Measurements from ENCODE around the gene SERTAD2. TPM values are rescaled to one million over a fixed set of nuclear protein-coding genes. Genes with fewer than 3 reads are reported as not detected.
A peak's percentile ranks its signal among the peaks of the same experiment; 100 is the strongest.

The SERTAD2 gene
- total RNA-seq, 2 experiments from 2014 or later = 50.5 to 54.1 TPM

- Mint-ChIP-seq H3K27me3 (no peaks in the 10 kb centered on the region), H3K9me3 (no peaks in the 10 kb centered on the region), H3K4me3 (peak overlapping the region; percentile 47), H3K4me1 (ENCODE audit: low read depth) (peaks cover 76% of the 10 kb centered on the region), H3K36me3 (ENCODE audit: low read depth) (peaks cover 50% of the 10 kb centered on the region), H3K27ac (peak overlapping the region; percentile 74)
- Histone ChIP-seq H3K27ac (ENCODE audit: low read depth in 1 of 2, low read length in 2 of 2) (no peak overlapping the region), H3K36me3 (ENCODE audit: insufficient read depth, low read length) (peaks cover 36% of the 10 kb centered on the region), H3K4me1 (ENCODE audit: insufficient read depth, low read length) (peaks cover 32% of the 10 kb centered on the region), H3K27me3 (ENCODE audit: control insufficient read depth in 1 of 2, insufficient read depth in 2 of 2, low read length in 2 of 2) (no peaks in the 10 kb centered on the region), H3K4me3 (ENCODE audit: low read length) (no peak overlapping the region), H3K9me3 (ENCODE audit: control insufficient read depth in 1 of 2, insufficient read depth in 1 of 2, low read length in 2 of 2) (no peaks in the 10 kb centered on the region)
- no peak for TF ChIP-seq CTCF (IDR thresholded peaks at IDR 0.05)
- intact Hi-C loops (cut with DNase I, micrococcal nuclease) = no loop called here
- ChIA-PET CTCF (interaction anchor here (0.6 to 1.4 kb wide), 4 partner anchors 8 to 480 kb away, joined by 3 to 5 read pairs (median 3); no protein-coding TSS in a partner anchor), POLR2A (interaction anchor here (1.4 kb wide), 1 partner anchor 15 kb away, joined by 5 read pairs; the partner anchor contains the start of gene SERTAD2)
- ATAC-seq (ENCODE audit: poor library complexity) = no peak
- no peak for DNase-seq
These were observed 15.8 kb downstream of the SERTAD2 start for GRCh38 chr2:64637931-64638330.

- Mint-ChIP-seq H3K9me3 (no peaks in the 10 kb centered on the region), H3K4me3 (peak overlapping the region; percentile 49), H3K27me3 (no peaks in the 10 kb centered on the region), H3K36me3 (ENCODE audit: low read depth) (peaks cover 54% of the 10 kb centered on the region), H3K27ac (peak overlapping the region; percentile 74), H3K4me1 (ENCODE audit: low read depth) (peaks cover 69% of the 10 kb centered on the region)
- Histone ChIP-seq H3K27ac (ENCODE audit: low read depth in 1 of 2, low read length in 2 of 2) (peak overlapping the region; percentile 5 to 33), H3K4me1 (ENCODE audit: insufficient read depth, low read length) (peaks cover 31% of the 10 kb centered on the region), H3K9me3 (ENCODE audit: control insufficient read depth in 1 of 2, insufficient read depth in 1 of 2, low read length in 2 of 2) (no peaks in the 10 kb centered on the region), H3K36me3 (ENCODE audit: insufficient read depth, low read length) (peaks cover 36% of the 10 kb centered on the region), H3K4me3 (ENCODE audit: low read length) (no peak overlapping the region), H3K27me3 (ENCODE audit: control insufficient read depth in 1 of 2, insufficient read depth in 2 of 2, low read length in 2 of 2) (no peaks in the 10 kb centered on the region)
- intact Hi-C loops (cut with DNase I, micrococcal nuclease) = no loop called here
- no peak for TF ChIP-seq CTCF (IDR thresholded peaks at IDR 0.05)
- ChIA-PET CTCF (interaction anchor here (0.6 to 1.4 kb wide), 4 partner anchors 9 to 481 kb away, joined by 3 to 5 read pairs (median 3); no protein-coding TSS in a partner anchor), POLR2A (interaction anchor here (0.9 to 1.5 kb wide), 2 partner anchors 16 to 113 kb away, joined by 3 to 4 read pairs; partner anchors contain the start of gene SERTAD2)
- DNase-seq = peak in 2 of 14 experiments; percentile 36 to 39
- peak; percentile 71 for ATAC-seq (ENCODE audit: poor library complexity)
These were observed 16.6 kb downstream of the SERTAD2 start for GRCh38 chr2:64637000-64637635.

GRCh38 chr2:64635976-64636911, 17.5 kb downstream of the SERTAD2 start:
- H3K9me3 ChIP-seq (ENCODE audit: control insufficient read depth in 1 of 2, insufficient read depth in 1 of 2, low read length in 2 of 2) = no peaks in the 10 kb centered on the region
- Mint-ChIP-seq H3K4me1 (ENCODE audit: low read depth) (peaks cover 60% of the 10 kb centered on the region), H3K9me3 (no peaks in the 10 kb centered on the region), H3K36me3 (ENCODE audit: low read depth) (peaks cover 56% of the 10 kb centered on the region), H3K27ac (peak overlapping the region; percentile 74), H3K27me3 (no peaks in the 10 kb centered on the region), H3K4me3 (peak overlapping the region; percentile 49)
- CTCF ChIA-PET = interaction anchor here (1.3 to 1.4 kb wide), 2 partner anchors 10 to 15 kb away, joined by 3 to 5 read pairs; no protein-coding TSS in a partner anchor
- no peaks in the 10 kb centered on the region for H3K27me3 ChIP-seq (ENCODE audit: control insufficient read depth in 1 of 2, insufficient read depth in 2 of 2, low read length in 2 of 2)
- POLR2A ChIA-PET = interaction anchor here (0.9 to 1.5 kb wide), 3 partner anchors 8 to 114 kb away, joined by 3 to 4 read pairs (median 3); partner anchors contain the start of gene SERTAD2
- H3K4me3 ChIP-seq (ENCODE audit: low read length) = no peak overlapping the region
- H3K36me3 ChIP-seq (ENCODE audit: insufficient read depth, low read length) = peaks cover 37% of the 10 kb centered on the region
- H3K27ac ChIP-seq (ENCODE audit: low read depth in 1 of 2, low read length in 2 of 2) = peak overlapping the region; percentile 5 to 33
- H3K4me1 ChIP-seq (ENCODE audit: insufficient read depth, low read length) = peaks cover 31% of the 10 kb centered on the region
- intact Hi-C loops (cut with DNase I, micrococcal nuclease) = no loop called here
- no peak for TF ChIP-seq CTCF (IDR thresholded peaks at IDR 0.05)
- ATAC-seq (ENCODE audit: poor library complexity) (peak; percentile 30), DNase-seq (peak in 2 of 14 experiments; percentile 30 to 36)
